ENCODE data around the gene HBA1.
A peak's percentile ranks its signal among the peaks of the same experiment; 100 is the strongest.
"Not testable (repeated sequence)": the region's sequence is repeated elsewhere in the genome, so short reads cannot be mapped to it uniquely, and the experiment has no call there.

The HBA1 gene

DNA sequence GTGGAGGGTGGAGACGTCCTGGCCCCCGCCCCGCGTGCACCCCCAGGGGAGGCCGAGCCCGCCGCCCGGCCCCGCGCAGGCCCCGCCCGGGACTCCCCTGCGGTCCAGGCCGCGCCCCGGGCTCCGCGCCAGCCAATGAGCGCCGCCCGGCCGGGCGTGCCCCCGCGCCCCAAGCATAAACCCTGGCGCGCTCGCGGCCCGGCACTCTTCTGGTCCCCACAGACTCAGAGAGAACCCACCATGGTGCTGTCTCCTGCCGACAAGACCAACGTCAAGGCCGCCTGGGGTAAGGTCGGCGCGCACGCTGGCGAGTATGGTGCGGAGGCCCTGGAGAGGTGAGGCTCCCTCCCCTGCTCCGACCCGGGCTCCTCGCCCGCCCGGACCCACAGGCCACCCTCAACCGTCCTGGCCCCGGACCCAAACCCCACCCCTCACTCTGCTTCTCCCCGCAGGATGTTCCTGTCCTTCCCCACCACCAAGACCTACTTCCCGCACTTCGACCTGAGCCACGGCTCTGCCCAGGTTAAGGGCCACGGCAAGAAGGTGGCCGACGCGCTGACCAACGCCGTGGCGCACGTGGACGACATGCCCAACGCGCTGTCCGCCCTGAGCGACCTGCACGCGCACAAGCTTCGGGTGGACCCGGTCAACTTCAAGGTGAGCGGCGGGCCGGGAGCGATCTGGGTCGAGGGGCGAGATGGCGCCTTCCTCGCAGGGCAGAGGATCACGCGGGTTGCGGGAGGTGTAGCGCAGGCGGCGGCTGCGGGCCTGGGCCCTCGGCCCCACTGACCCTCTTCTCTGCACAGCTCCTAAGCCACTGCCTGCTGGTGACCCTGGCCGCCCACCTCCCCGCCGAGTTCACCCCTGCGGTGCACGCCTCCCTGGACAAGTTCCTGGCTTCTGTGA, at the start of gene HBA1:
TSS of gene HBA1 (plus strand) at position 204 of the 906 bp plus-strand sequence. CDS start at position 241, 37 bp downstream.
- DNase-seq (ENCODE audit: low read depth in 2 of 2): not testable (repeated sequence)

DNA sequence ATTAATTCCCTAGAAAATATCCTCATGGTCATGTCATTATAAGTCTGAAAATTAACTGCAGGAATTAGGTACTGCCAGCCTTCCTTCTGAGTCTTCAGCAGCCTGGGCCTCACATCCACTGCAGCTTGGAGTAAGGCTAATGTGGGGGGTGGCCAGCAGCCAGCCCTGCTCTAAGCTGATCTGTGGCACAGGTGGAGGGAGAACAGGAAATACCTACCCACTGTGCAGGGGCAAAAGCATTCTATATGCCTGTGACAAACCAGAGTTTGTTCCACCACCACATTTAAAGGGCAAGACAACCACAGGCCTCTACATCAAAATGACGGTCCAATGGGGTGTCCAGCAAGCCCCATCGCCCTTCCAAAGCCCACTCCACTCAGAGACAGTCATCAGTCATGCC, 47.4 kb upstream of the HBA1 start:
- no peak for DNase-seq (ENCODE audit: low read depth in 2 of 2)

DNA sequence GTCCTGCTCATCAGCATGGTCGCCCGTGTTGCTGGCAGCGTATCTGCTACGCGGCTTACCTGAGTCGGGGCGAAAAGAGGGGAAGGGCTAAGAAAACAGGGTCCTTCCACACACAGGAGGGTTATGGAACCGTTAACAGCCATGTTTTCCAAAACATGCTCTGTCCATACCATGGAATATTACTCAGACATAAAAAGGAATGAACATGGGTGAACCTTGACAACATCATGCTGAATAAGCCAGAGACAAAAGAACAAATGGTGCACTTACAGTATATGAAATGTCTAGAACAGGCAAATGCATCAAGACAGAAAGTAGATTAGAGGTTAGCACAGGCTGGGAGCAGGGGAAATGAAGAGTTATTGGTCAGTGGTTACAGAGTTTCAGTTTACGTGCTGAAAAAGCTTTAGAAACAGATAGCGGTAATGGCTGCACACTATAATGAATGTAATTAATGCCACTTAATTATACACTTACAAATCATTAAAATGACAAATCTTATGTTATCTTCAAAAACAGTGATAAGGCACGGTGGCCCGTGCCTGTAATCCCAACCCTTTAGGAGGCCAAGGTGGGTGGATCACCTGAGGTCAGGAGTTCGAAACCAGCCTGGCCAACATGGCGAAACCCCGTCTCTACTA, 45.8 kb upstream of the HBA1 start:
- no peak for DNase-seq (ENCODE audit: low read depth in 2 of 2)

DNA sequence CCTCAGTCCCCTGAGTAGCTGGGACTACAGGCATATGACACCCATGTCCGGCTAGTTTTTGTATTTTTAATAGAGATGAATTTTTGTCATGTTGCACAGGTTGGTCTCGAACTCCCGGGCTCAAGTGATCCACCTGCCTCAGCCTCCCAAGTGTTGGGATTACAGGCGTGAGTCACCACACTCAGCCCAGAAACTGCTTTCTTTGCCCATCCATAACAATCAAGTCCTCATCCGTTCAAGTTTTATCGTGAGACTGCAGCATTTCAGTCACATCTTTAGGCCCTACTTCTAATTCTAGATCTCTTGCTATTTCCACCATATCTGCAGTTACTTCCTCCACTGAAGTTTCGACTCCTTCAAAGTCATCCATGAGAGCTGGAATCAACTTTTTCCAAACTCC, 44.4 kb upstream of the HBA1 start:
- no peak for DNase-seq (ENCODE audit: low read depth in 2 of 2)

DNA sequence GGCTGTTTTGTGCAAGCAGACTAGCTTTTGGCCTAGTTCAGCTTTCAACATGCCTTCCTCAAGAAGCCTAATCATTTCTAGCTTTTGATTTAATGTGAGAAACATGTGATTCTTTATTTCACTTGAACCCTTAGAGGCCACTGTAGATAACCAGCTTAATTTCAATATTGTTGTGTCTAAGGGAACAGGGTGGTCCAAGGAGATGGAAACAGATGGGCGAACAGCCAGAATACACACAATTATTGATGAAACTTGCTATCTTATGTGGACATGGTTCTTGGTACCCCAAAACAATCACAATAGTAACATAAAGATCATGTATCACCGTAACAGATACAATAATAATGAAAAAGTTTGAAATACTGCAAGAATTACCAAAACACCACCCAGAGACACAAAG, 42.8 kb upstream of the HBA1 start:
- DNase-seq (ENCODE audit: low read depth in 2 of 2): no peak

DNA sequence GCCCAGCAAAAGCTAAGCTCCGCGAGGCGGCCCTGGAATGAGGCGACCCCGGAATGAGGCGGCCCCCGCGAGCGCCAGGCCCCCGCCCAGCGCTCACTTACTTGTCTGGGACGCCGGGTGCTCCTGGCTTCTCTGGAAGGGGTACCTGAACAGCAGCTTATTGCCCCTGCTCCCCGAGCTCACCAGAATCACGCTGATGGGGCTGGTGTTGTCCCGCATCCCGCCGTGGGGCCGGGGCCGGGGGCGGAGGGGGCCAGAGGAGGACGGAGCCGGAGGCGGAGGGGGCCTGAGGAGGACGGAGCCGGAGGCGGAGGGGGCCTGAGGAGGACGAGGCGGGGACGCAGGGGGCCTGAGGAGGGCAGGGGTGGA, 38.4 kb upstream of the HBA1 start:
- DNase-seq (ENCODE audit: low read depth in 2 of 2): peak in 1 of 2 donors; percentile 7

DNA sequence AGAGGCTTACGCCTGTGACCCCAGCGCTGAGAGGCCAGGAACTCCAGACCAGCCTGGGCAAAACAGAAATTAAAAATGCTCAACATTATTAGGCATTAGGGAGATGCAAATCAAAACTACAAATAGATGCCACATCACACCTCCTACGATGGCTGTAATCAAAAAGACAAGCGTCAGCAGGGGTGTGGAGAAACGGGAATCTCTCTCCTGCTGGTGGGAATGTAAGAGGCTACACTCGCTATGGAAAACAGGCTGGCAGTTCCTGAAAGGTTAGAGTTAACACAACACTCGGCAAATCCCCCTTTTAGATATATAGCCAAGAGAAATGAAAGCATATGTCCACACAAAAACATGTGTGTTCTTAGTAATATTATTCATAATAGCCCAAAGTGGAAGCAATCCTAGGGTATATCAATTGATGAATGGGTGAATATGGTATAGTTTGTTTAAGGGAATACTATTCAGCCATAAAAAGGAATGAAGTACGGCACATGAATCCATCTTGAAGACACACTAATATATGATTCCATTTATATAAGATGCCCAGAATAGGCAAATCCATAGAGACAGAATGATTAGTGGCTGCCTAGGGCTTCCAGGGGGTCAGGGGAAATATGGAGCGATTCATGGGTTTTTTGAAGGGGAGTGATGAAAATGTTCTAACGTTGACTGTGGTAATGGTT, 36.2 kb upstream of the HBA1 start:
- DNase-seq (ENCODE audit: low read depth in 2 of 2): no peak

DNA sequence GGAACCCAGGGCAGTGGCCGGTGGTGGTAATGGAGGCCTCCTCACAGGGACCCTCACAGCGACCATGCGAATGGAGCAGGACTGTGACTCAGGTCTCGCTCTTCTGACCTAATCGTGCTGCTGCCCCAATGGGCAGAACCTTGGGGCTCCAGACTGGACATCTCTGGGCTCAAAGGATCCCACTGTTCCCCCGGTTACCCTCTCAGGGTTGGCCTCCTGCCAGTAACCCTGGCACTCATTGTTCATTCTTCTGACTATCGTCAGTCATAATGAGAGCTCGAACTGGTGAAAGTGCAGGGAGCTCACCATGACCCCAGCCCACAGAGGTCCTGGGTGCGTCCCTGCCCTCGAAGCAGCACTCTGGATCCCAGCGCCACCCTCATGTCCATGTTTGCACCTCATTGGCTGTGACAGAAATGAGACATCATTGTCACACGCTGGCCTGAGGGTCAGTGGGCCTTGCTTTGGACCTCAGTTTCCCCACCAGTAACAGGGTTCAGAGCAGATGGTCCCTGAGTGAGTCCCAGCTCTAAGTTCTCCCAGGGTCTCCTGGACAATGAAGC, 34.0 kb upstream of the HBA1 start:
- DNase-seq (ENCODE audit: low read depth in 2 of 2): no peak

DNA sequence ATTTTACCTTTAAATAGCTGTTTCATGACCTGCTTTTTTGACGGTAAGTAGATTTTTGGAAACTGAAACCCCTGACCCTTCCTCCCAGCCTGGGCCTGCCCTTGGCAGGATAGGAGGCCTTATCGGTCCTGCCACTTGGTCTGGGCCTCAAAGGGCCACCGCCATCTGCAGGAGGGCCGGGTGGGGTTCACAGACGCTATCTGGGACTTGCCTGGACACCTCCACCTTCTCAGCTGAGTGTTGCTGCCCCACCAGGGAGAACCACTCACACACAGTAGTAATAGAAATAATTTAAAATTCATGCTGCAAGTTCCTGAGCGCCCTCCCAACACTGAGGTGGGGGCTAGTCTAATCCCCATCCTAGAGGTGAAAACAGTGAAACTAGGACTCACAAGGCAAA, 33.4 kb upstream of the HBA1 start:
- no peak for DNase-seq (ENCODE audit: low read depth in 2 of 2)

DNA sequence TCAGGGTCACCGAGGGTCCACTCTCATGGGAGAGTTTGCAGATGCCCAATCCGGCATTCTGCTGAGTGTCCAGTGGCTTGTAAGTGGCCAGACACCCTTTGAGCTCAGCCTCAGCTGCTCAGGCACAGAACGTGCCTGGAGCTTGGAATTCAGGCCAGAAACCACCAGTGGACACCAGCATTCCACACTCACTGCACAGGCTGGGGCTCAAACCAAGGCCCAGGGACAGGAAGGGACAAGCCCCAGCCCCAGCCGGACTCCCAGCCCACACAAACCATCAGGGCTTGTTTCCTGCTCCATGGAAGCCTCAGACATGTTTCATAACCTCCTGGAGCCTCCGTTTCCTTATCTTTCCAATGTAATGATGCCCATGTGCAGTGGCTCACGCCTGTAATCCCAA, 33.0 kb upstream of the HBA1 start:
- DNase-seq (ENCODE audit: low read depth in 2 of 2): no peak

DNA sequence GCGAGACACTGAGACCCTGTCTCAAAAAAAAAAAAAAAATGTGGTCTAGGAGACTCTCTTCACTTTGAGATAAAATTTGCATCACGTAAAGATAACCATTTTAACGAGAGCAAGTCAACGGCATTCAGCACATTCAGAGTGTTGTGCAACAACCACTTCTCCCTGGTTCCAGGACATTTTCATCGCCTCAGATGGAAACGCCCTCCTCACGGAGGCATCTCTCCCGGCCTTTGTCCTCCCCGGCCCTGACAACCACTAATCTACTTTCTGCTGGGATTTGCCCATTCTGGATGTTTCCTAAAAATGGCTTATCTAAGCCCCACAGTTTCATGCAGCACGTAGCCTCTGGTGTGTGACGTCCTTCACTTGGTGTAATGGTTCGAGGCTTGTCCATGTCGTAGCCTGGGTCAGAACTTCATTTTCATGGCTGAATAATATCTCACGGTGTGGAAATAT, 31.7 kb upstream of the HBA1 start:
- DNase-seq (ENCODE audit: low read depth in 2 of 2): no peak

DNA sequence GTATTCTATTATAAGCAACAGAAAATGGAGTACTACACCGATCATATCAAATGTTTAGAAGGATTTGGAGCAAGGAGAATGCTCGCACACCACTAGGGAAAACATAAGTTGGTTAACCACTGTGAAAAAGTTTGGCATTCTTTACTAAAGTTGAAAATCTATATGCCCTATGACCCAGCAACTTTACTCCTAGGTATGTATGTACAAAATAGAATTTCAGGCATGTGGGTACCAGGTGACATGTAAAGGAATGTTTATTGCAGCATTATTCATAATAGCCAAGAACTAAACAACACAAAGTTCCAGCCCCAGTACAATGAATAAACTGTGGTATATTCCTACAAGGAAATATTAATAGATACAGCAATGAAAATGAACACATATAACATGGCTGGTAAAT, 29.8 kb upstream of the HBA1 start:
- DNase-seq (ENCODE audit: low read depth in 2 of 2): no peak

DNA sequence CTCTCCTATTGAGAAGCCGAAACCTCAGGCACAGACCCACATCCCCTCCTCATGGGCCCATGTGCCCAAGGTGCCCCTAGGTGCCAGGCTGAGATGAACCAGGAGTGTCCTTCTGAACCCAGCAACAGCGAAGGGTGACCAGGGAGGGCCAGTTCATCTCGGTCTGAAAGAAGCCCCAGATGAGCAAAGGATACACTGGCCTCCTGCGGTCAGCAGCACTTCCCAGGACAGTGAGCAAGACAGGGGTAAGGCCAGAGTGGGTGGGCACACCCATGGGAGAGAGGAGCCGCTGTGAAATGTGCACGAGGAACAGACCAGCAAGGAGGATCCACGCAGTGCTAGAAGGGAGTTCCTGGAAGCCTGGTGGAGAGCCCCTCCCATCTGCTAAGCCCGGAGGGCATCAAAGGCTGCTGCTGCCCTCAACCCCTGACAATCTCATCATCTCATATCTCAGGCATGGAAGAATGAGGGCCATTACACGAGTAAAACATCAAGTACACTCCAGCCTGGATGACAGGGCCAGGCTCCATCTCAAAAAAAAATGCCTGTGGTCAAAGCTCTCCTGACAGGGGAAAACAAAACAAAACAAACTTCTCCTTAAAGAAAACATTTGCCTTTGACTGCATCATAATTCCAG, 27.3 kb upstream of the HBA1 start:
- DNase-seq (ENCODE audit: low read depth in 2 of 2): no peak

DNA sequence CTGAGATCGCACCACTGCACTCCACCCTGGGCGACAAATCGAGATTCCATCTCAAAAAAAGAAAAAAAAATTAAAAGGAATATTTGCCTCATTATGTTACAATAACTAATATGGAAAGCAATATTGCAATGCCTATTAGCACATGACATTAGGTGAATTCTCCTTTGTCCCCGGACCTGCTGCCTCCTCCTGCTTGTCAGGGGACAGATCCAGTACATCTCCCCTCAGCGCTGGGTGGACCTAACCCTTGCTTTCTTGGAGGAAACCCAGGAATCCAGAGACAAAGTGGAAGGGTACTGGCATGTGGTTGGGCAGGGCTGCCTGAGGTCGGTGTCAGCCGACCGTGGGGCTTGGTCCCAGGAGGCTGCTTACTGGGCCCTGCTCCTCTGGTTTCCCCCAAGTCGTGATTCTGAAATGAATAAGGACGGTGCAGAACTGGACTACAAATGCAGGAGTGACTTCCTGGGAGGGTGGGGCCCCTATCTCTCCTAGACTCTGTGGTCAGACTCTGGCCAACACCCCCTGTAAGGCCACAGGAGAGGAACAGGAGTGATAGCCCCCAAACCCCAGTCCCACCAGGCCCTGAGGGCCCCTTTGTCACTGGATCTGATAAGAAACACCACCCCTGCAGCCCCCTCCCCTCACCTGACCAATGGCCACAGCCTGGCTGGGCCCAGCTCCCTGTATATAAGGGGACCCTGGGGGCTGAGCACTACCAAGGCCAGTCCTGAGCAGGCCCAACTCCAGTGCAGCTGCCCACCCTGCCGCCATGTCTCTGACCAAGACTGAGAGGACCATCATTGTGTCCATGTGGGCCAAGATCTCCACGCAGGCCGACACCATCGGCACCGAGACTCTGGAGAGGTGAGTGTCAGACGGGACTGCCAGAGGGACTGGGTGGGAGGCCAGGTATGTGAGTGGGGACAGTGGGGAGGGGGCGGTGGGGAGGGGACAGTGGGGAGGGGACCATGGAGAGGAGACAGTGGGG, 24.0 kb upstream of the HBA1 start, which contains the start of gene HBZ:
TSS of gene HBZ (plus strand) at position 504 of the 988 bp plus-strand sequence. CDS start at position 770, 266 bp downstream.
- DNase-seq (ENCODE audit: low read depth in 2 of 2): no peak

DNA sequence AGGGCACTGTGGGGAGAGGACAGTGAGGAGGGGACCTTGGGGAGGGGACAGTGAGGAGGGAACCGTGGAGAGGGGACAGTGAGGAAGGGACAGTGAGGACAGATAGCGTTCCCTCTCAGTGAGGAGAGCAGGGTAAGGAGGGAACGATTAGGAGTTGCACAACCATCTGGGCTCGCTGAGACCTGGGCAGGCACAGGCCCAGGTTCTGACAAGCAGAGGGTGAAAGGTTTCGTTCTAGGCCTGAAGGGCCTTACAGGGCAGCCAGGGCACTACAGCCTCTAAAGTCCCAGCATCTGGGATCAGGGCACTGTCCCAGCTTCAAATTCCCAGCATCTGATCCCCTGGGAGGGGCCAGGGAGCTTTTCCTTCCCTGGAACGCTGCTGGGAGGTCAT, 23.4 kb upstream of the HBA1 start:
- DNase-seq (ENCODE audit: low read depth in 2 of 2): not testable (repeated sequence)

DNA sequence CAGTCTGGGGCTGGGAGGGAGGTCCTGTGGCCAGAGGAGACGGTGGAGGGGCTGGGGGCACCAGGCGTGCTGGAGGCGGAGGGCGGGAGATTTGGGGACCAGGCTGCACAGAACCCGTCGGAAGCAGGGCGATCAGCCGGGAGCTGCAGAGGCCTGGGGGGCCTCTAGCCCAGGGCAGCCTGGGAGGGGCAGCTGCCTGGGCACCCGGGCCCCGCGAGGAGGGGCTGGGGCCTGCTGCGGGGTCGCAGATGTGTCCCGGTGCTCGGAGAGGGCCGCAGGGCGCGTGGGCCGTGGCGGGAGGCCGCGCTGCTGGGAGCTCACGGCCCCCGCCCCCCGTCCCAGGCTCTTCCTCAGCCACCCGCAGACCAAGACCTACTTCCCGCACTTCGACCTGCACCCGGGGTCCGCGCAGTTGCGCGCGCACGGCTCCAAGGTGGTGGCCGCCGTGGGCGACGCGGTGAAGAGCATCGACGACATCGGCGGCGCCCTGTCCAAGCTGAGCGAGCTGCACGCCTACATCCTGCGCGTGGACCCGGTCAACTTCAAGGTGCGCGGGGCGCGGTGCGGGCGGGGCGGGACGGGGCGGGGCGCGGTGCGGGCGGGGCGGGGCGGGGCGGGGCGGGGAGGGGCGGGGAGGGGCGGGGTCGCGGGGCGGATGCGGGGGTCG, 22.8 kb upstream of the HBA1 start:
- not testable (repeated sequence) for DNase-seq (ENCODE audit: low read depth in 2 of 2)

DNA sequence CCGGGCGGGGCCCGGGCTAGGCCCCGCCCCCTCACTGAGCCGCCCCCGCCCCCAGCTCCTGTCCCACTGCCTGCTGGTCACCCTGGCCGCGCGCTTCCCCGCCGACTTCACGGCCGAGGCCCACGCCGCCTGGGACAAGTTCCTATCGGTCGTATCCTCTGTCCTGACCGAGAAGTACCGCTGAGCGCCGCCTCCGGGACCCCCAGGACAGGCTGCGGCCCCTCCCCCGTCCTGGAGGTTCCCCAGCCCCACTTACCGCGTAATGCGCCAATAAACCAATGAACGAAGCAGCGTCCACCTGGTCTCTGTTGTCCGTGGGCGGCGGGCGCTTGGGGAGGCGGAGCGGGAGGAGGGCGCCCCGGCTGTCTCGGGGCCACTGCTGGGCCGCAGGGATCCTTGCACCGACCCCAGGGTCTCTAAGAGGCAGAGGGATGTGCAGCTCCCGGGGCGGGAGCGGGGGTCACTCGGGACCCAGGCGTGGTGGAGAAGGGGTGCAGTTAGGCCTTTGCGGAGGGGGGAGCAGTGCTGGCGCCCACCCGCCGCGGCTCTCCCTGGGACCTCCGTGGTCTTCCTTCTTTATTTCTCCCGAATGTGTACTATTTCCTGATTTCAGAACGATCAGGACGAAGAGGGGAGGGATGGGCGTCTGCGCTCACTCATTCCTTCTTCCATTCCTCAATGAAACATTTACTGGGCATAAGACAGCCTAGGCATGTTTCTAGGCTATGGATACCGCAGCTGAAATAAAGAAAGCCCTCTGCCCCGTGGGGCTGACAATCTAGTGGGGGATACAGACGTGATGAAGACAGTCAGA, 22.1 kb upstream of the HBA1 start:
- DNase-seq (ENCODE audit: low read depth in 2 of 2): no peak

DNA sequence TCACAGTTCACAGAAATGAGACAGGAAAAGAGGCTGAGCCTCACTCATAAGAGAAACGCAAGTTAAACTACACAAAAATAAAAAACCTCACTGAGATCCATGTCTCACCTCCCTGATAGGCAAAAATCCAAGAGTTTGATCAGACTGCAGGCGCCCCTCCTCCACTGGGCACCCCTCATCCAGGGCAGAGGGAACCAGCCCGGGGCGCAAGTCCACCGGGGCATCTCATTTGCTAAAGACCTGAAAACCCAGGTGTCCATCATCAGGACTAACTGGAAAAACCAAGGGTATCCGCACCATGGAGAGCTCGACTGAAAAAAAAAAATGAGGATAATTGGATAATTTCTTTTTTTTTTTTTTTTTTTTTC, 21.5 kb upstream of the HBA1 start:
- no peak for DNase-seq (ENCODE audit: low read depth in 2 of 2)
